NCI-H2107 (cell line): Measurements from ENCODE around the gene IFNB1.

Experiments
- DNase-seq: peaks from one replicate; lab custom pipeline; 2025; lab: John Stamatoyannopoulos, UW

IFNB1 gene

GRCh38 chr9:21070171-21070571 is 7.6 kb downstream of the IFNB1 start:
- DNase-seq = no peak

- no peak for DNase-seq
Measured at GRCh38 chr9:21060919-21061561, 16.7 kb downstream of the IFNB1 start.

GRCh38 chr9:21056931-21057330 is 20.8 kb downstream of the IFNB1 start:
- DNase-seq = no peak

- no peak for DNase-seq
Measured at GRCh38 chr9:21053851-21054250, 23.9 kb downstream of the IFNB1 start.

- DNase-seq = no peak
Measured at GRCh38 chr9:21047281-21047691, 30.5 kb downstream of the IFNB1 start.

GRCh38 chr9:21043841-21044240 is 33.9 kb downstream of the IFNB1 start:
- DNase-seq = no peak

GRCh38 chr9:21042466-21042865 is 35.3 kb downstream of the IFNB1 start:
- no peak for DNase-seq

- no peak for DNase-seq
Measured at GRCh38 chr9:21039302-21039701, 38.4 kb downstream of the IFNB1 start.

- no peak for DNase-seq
Measured at GRCh38 chr9:21037278-21037677, 40.5 kb downstream of the IFNB1 start.

GRCh38 chr9:21031808-21032183 is 45.9 kb downstream of the IFNB1 start:
- no peak for DNase-seq

GRCh38 chr9:21031091-21031807 is 46.5 kb downstream of the IFNB1 start, which contains the start of gene HACD4:
Gene HACD4 (minus strand): TSS chr9:21031640. CDS start chr9:21031590, 50 bp downstream.
- no peak for DNase-seq

- DNase-seq = no peak
Measured at GRCh38 chr9:21030389-21031035, 47.2 kb downstream of the IFNB1 start.

GRCh38 chr9:21029661-21030060 is 48.1 kb downstream of the IFNB1 start:
- DNase-seq = no peak

- DNase-seq = no peak
Measured at GRCh38 chr9:21028466-21028865, 49.3 kb downstream of the IFNB1 start.

GRCh38 chr9:21027295-21027694 is 50.4 kb downstream of the IFNB1 start:
- no peak for DNase-seq
